ENCODE measurements around the gene SLC4A1AP.

SLC4A1AP gene

GRCh38 chr2:27687232-27687631 lies 23.5 kb downstream of the SLC4A1AP start:
- DNase-seq (ENCODE audit: low read depth), result peak; percentile 88
- TF ChIP-seq CTCF (IDR thresholded peaks at IDR 0.05; ENCODE audit: insufficient read depth, low read depth, low read length, missing control alignments), result no peak
- no peak overlapping the region for H3K4me3 ChIP-seq (ENCODE audit: low read length)

- no peak for TF ChIP-seq CTCF (IDR thresholded peaks at IDR 0.05; ENCODE audit: insufficient read depth, low read depth, low read length, missing control alignments)
- H3K4me3 ChIP-seq (ENCODE audit: low read length), result no peak overlapping the region
- peak; percentile 87 for DNase-seq (ENCODE audit: low read depth)
Observed at GRCh38 chr2:27689424-27689823, 25.7 kb downstream of the SLC4A1AP start.

GRCh38 chr2:27690052-27690451 lies 26.4 kb downstream of the SLC4A1AP start:
- DNase-seq (ENCODE audit: low read depth), result peak; percentile 24
- H3K4me3 ChIP-seq (ENCODE audit: low read length), result no peak overlapping the region
- TF ChIP-seq CTCF (IDR thresholded peaks at IDR 0.05; ENCODE audit: insufficient read depth, low read depth, low read length, missing control alignments), result no peak

- no peak for DNase-seq (ENCODE audit: low read depth)
- no peak for TF ChIP-seq CTCF (IDR thresholded peaks at IDR 0.05; ENCODE audit: insufficient read depth, low read depth, low read length, missing control alignments)
Observed at GRCh38 chr2:27697660-27698059, 34.0 kb downstream of the SLC4A1AP start.

GRCh38 chr2:27701676-27702075 lies 38.0 kb downstream of the SLC4A1AP start:
- no peak overlapping the region for H3K4me3 ChIP-seq (ENCODE audit: low read length)
- TF ChIP-seq CTCF (IDR thresholded peaks at IDR 0.05; ENCODE audit: insufficient read depth, low read depth, low read length, missing control alignments), result no peak
- DNase-seq (ENCODE audit: low read depth), result no peak

More at GRCh38 chr2:27697660-27698059, 34.0 kb downstream of the SLC4A1AP start:
- H3K4me3 ChIP-seq (ENCODE audit: low read length), result no peak overlapping the region

GRCh38 chr2:27702302-27702701 lies 38.6 kb downstream of the SLC4A1AP start:
- no peak overlapping the region for H3K4me3 ChIP-seq (ENCODE audit: low read length)
- no peak for DNase-seq (ENCODE audit: low read depth)
- no peak for TF ChIP-seq CTCF (IDR thresholded peaks at IDR 0.05; ENCODE audit: insufficient read depth, low read depth, low read length, missing control alignments)

GRCh38 chr2:27703638-27704341 lies 40.1 kb downstream of the SLC4A1AP start:
- H3K4me3 ChIP-seq (ENCODE audit: low read length), result no peak overlapping the region
- TF ChIP-seq CTCF (IDR thresholded peaks at IDR 0.05; ENCODE audit: insufficient read depth, low read depth, low read length, missing control alignments), result peak; percentile 95

More at GRCh38 chr2:27703638-27704341, 40.1 kb downstream of the SLC4A1AP start:
- peak; percentile 87 for DNase-seq (ENCODE audit: low read depth)

All from epithelial cell of esophagus (primary cell).